HCT116 (cell line): ENCODE results near the gene PDE1C. TPM values are rescaled to one million over a fixed set of nuclear protein-coding genes. Genes with fewer than 3 reads are reported as not detected.

ENCODE experiments used
- ATAC-seq: fragments of 200-7000 bp; cut with Tn5 transposase; 2 replicates; pipeline ENCODE4 v1.9.1; 2020; ENCODE audit warnings: mild to moderate bottlenecking, moderate library complexity
- BruUV-seq: library from RNA; stranded (reverse); fragments of 400-500 nt; replicated peaks from 2 replicates; lab custom pipeline; 2021; lab: Mats Ljungman, UMichigan
- CTCF ChIA-PET: fragments of 300-600 bp; sonication (Branson Sonifier 250); formaldehyde crosslinking; loops from one replicate; lab custom pipeline; 2021; ENCODE audit warnings: antibody characterized with exemption; lab: Charles Lee
- POLR2A ChIA-PET: fragments of 300-600, 350-600 bp; sonication (Branson Sonifier 250); formaldehyde crosslinking; loops from one replicate; lab custom pipeline; 2021; ENCODE audit warnings: antibody characterized with exemption; lab: Charles Lee
- RAD21 ChIA-PET, 2 experiments: fragments of 300-600 bp; sonication (Branson Sonifier 250); formaldehyde crosslinking; loops; one replicate each; lab custom pipeline; 2023; ENCODE audit warnings: low total read pairs in 2 of 2; ENCODE audit not compliant: uncharacterized antibody in 2 of 2, unreplicated experiment in 2 of 2, low non-redundant PET in 1 of 2; lab: Charles Lee
- DNase-seq: peaks from one replicate; pipeline ENCODE4 v3.0.0-alpha.2; 2010; ENCODE audit warnings: low read depth, low spot score
- H2AFZ ChIP-seq: fragments of 200-600 bp; shearing (Covaris generic), sonication (generic); 2 replicates; pipeline ENCODE4 v1.6.1; 2017; ENCODE audit warnings: low read depth, mixed run types, mixed read lengths, antibody characterized with exemption, low read length; ENCODE audit not compliant: poor library complexity, severe bottlenecking
- H3K27ac ChIP-seq: 2 replicates; pipeline ENCODE4 v1.5.1; 2012; ENCODE audit warnings: low read depth, low read length
- H3K27me3 ChIP-seq: fragments of 200-600 bp; sonication (generic); 2 replicates; pipeline ENCODE4 v1.6.1; 2016; ENCODE audit warnings: mixed run types, low read length, mixed read lengths; ENCODE audit not compliant: insufficient read depth
- H3K36me3 ChIP-seq, 2 experiments: fragments of 200-500 bp in 1 of 2; fragments of 200-600 bp in 1 of 2; sonication (Bioruptor generic) in 1 of 2; sonication (generic) in 1 of 2; 2 replicates each; pipeline versions ENCODE4 v1.5.1 to v1.6.1; 2014 to 2016; ENCODE audit warnings: low read length in 2 of 2, inconsistent platforms in 1 of 2, mixed read lengths in 1 of 2, mixed run types in 1 of 2; ENCODE audit not compliant: insufficient read depth in 2 of 2, control insufficient read depth in 1 of 2
- H3K4me1 ChIP-seq, 2 experiments: fragments of 200-600 bp in 1 of 2; sonication (generic) in 1 of 2; 2 replicates each; pipeline versions ENCODE4 v1.5.1 to v1.6.1; 2012 to 2017; ENCODE audit warnings: low read length in 2 of 2, inconsistent platforms in 1 of 2, mild to moderate bottlenecking in 1 of 2, mixed read lengths in 1 of 2, mixed run types in 1 of 2, moderate library complexity in 1 of 2; ENCODE audit not compliant: insufficient read depth in 2 of 2, control insufficient read depth in 1 of 2
- H3K4me2 ChIP-seq: fragments of 200-600 bp; sonication (generic); 2 replicates; pipeline ENCODE4 v1.6.1; 2017; ENCODE audit warnings: mixed run types, low read length, mixed read lengths
- H3K4me3 ChIP-seq, 2 experiments: fragments of 200-600 bp in 1 of 2; sonication (generic) in 1 of 2; replicated peaks in 1 of 2; 2 replicates each; pipeline ENCODE4 v1.5.1; 2011 to 2016; ENCODE audit warnings: low read length in 2 of 2, control low read depth in 1 of 2, low read depth in 1 of 2, mild to moderate bottlenecking in 1 of 2, mixed read lengths in 1 of 2, mixed run types in 1 of 2
- H3K79me2 ChIP-seq: fragments of 200-600 bp; sonication (generic); 2 replicates; pipeline ENCODE4 v1.6.1; 2017; ENCODE audit warnings: mild to moderate bottlenecking, mixed run types, low read length, moderate library complexity, mixed read lengths; ENCODE audit not compliant: insufficient read depth
- H3K9ac ChIP-seq: fragments of 200-600 bp; sonication (generic); 2 replicates; pipeline ENCODE4 v1.6.1; 2016; ENCODE audit warnings: low read length, mixed read lengths
- H3K9me2 ChIP-seq: fragments of 200-600 bp; sonication (generic), shearing (Covaris generic); 2 replicates; pipeline ENCODE4 v1.6.1; 2017; ENCODE audit warnings: mixed run types, mild to moderate bottlenecking, moderate library complexity; ENCODE audit not compliant: insufficient read depth
- H3K9me3 ChIP-seq, 2 experiments: fragments of 200-500 bp in 1 of 2; fragments of 200-600 bp in 1 of 2; sonication (Bioruptor generic) in 1 of 2; sonication (generic) in 1 of 2; 2 replicates each; pipeline ENCODE4 v1.6.1; 2014 to 2017; ENCODE audit warnings: low read length in 2 of 2, mixed read lengths in 2 of 2, inconsistent platforms in 1 of 2, low read depth in 1 of 2, mild to moderate bottlenecking in 1 of 2, mixed run types in 1 of 2, moderate library complexity in 1 of 2; ENCODE audit not compliant: control insufficient read depth in 1 of 2, insufficient read depth in 1 of 2
- H4K20me1 ChIP-seq: fragments of 200-600 bp; sonication (generic), shearing (Covaris generic); 2 replicates; pipeline ENCODE4 v1.6.1; 2017; ENCODE audit warnings: mixed run types, mild to moderate bottlenecking, moderate library complexity; ENCODE audit not compliant: insufficient read depth
- CBX3 ChIP-seq: IDR thresholded peaks from 2 replicates; pipeline ENCODE4 v1.6.1; 2012; ENCODE audit warnings: low read depth
- CTCF ChIP-seq, 3 experiments: fragments of 200-600 bp in 1 of 3; sonication (generic) in 1 of 3; IDR thresholded peaks in 2 of 3; conservative IDR thresholded peaks in 1 of 3; 2 replicates each; pipeline ENCODE4 v1.5.1; 2012 to 2017; ENCODE audit warnings: low read depth in 2 of 3, low read length in 2 of 3, antibody characterized with exemption in 1 of 3, borderline replicate concordance in 1 of 3, control low read depth in 1 of 3, mild to moderate bottlenecking in 1 of 3, mixed read lengths in 1 of 3, mixed run types in 1 of 3, moderate library complexity in 1 of 3; ENCODE audit not compliant: insufficient read depth in 1 of 3
- ELF1 ChIP-seq: IDR thresholded peaks from 2 replicates; pipeline ENCODE4 v1.6.1; 2012; ENCODE audit warnings: low read depth, borderline replicate concordance
- EZH2 ChIP-seq: fragments of 200-600 bp; sonication (generic); IDR thresholded peaks from 2 replicates; pipeline ENCODE4 v1.6.1; 2017; ENCODE audit warnings: antibody characterized with exemption, mixed run types
- FOSL1 ChIP-seq: IDR thresholded peaks from 2 replicates; pipeline ENCODE4 v1.6.1; 2012; ENCODE audit warnings: low read depth
- JUND ChIP-seq: IDR thresholded peaks from 2 replicates; pipeline ENCODE4 v1.6.1; 2012
- POLR2A ChIP-seq: IDR thresholded peaks from 2 replicates; pipeline ENCODE4 v1.7.0; 2011; ENCODE audit warnings: borderline replicate concordance; ENCODE audit not compliant: insufficient read depth, insufficient read length; ENCODE audit errors: extremely low read depth
- RAD21 ChIP-seq: IDR thresholded peaks from 2 replicates; pipeline ENCODE4 v1.6.1; 2012; ENCODE audit warnings: low read depth, mild to moderate bottlenecking
- SIN3A ChIP-seq: IDR thresholded peaks from 2 replicates; pipeline ENCODE4 v1.6.1; 2012; ENCODE audit warnings: low read depth
- SP1 ChIP-seq: IDR thresholded peaks from 2 replicates; pipeline ENCODE4 v1.6.1; 2012; ENCODE audit warnings: low read depth
- SRF ChIP-seq: IDR thresholded peaks from 2 replicates; pipeline ENCODE4 v1.6.1; 2012; ENCODE audit warnings: low read depth
- YY1 ChIP-seq: IDR thresholded peaks from 2 replicates; pipeline ENCODE4 v1.6.1; 2011; ENCODE audit warnings: low read length, low read depth, moderate library complexity, mild to moderate bottlenecking; ENCODE audit not compliant: insufficient replicate concordance; ENCODE audit errors: extremely low read depth
- ZNF274 ChIP-seq: fragments of 200-500 bp; sonication (Bioruptor generic); IDR thresholded peaks from 2 replicates; pipeline ENCODE4 v1.6.1; 2014; ENCODE audit warnings: mild to moderate bottlenecking, low read depth, low read length, inconsistent platforms
- intact Hi-C: fragments of 100-400 bp; cut with micrococcal nuclease; formaldehyde crosslinking; loops from 2 replicates; pipeline ENCODE4 v1.10.0; 2022
- total RNA-seq: library from RNA; stranded (reverse); gene quantifications from one replicate; pipeline ENCODE4 v1.2.1, GENCODE V29; 2021; ENCODE audit not compliant: unreplicated experiment
- TF ChIP-seq, protein P1 (sequence below): IDR thresholded peaks from 2 replicates; pipeline ENCODE4 v1.6.1; 2012; ENCODE audit warnings: low read depth
- TF ChIP-seq, protein P2 (sequence below): IDR thresholded peaks from 2 replicates; pipeline ENCODE4 v1.6.1; 2011; ENCODE audit warnings: mild to moderate bottlenecking, low read length, moderate library complexity; ENCODE audit not compliant: insufficient replicate concordance; ENCODE audit errors: extremely low read depth

The PDE1C gene
- total RNA-seq, 1 experiment from 2014 or later = 0.17 TPM

DNA sequence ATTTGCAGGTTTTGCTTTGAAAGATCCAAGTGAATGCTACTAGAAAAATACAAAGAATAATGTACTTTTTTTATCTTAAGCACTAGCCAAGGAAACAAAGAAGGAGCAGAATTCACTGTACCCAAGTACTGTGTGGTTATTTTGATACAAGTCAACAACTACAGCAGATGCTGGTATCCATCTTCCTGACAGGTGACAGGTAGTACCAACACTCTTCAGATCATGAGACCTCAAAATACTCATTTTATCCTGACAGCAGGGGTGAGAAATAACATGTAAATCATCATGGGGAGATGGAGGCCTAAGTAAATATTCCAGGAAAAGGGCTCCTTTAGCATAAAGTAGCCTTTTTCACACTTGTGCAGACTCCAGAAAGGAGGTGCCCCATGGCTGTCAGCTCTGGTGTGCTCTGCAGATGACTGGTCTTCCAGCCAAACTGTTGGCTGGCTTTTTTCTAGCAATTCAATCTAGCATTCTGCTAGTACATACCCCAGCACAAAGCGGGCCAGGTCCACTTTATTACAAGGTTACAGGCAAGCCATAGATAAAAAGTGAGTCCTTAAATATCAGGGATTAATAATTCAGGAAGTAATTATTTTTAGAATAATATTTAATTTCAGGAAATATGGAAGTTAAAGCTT is 90.4 kb downstream of the PDE1C start:
- H3K9me2 ChIP-seq = no peaks in the 10 kb centered on the region
- H3K36me3 ChIP-seq = no peaks in the 10 kb centered on the region
- no peaks in the 10 kb centered on the region for H4K20me1 ChIP-seq
- H3K4me3 ChIP-seq = no peak overlapping the region
- ChIA-PET CTCF (no interaction called here), RAD21 (no interaction called here), POLR2A (no interaction called here)
- BruUV-seq = no TSS peak
- H3K27me3 ChIP-seq = peaks cover 4% of the 10 kb centered on the region; the same call in 1 of the 2 replicates
- H3K4me1 ChIP-seq = no peaks in the 10 kb centered on the region
- no peaks in the 10 kb centered on the region for H3K79me2 ChIP-seq
- H3K9ac ChIP-seq = no peak overlapping the region
- no peaks in the 10 kb centered on the region for H3K9me3 ChIP-seq
- no peak overlapping the region for H3K27ac ChIP-seq
- intact Hi-C loops = no loop called here
- H3K4me2 ChIP-seq = no peak overlapping the region
- H2AFZ ChIP-seq = no peak overlapping the region
- TF ChIP-seq SP1 (no peak), ZNF274 (no peak), SIN3A (no peak), RAD21 (no peak), EZH2 (no peak), ELF1 (no peak), FOSL1 (no peak), CTCF (IDR thresholded peaks at IDR 0.05 in 2 of 3, conservative IDR thresholded peaks at IDR 0.05 in 1 of 3; ENCODE audit: borderline replicate concordance in 1 of 3, insufficient read depth in 1 of 3, low read depth in 2 of 3, low read length in 2 of 3) (no peak), POLR2A (no peak), YY1 (no peak), CBX3 (no peak), SRF (no peak), JUND (no peak)
- TF ChIP-seq, protein P1, sequence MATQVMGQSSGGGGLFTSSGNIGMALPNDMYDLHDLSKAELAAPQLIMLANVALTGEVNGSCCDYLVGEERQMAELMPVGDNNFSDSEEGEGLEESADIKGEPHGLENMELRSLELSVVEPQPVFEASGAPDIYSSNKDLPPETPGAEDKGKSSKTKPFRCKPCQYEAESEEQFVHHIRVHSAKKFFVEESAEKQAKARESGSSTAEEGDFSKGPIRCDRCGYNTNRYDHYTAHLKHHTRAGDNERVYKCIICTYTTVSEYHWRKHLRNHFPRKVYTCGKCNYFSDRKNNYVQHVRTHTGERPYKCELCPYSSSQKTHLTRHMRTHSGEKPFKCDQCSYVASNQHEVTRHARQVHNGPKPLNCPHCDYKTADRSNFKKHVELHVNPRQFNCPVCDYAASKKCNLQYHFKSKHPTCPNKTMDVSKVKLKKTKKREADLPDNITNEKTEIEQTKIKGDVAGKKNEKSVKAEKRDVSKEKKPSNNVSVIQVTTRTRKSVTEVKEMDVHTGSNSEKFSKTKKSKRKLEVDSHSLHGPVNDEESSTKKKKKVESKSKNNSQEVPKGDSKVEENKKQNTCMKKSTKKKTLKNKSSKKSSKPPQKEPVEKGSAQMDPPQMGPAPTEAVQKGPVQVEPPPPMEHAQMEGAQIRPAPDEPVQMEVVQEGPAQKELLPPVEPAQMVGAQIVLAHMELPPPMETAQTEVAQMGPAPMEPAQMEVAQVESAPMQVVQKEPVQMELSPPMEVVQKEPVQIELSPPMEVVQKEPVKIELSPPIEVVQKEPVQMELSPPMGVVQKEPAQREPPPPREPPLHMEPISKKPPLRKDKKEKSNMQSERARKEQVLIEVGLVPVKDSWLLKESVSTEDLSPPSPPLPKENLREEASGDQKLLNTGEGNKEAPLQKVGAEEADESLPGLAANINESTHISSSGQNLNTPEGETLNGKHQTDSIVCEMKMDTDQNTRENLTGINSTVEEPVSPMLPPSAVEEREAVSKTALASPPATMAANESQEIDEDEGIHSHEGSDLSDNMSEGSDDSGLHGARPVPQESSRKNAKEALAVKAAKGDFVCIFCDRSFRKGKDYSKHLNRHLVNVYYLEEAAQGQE = no peak
- TF ChIP-seq, protein P2, sequence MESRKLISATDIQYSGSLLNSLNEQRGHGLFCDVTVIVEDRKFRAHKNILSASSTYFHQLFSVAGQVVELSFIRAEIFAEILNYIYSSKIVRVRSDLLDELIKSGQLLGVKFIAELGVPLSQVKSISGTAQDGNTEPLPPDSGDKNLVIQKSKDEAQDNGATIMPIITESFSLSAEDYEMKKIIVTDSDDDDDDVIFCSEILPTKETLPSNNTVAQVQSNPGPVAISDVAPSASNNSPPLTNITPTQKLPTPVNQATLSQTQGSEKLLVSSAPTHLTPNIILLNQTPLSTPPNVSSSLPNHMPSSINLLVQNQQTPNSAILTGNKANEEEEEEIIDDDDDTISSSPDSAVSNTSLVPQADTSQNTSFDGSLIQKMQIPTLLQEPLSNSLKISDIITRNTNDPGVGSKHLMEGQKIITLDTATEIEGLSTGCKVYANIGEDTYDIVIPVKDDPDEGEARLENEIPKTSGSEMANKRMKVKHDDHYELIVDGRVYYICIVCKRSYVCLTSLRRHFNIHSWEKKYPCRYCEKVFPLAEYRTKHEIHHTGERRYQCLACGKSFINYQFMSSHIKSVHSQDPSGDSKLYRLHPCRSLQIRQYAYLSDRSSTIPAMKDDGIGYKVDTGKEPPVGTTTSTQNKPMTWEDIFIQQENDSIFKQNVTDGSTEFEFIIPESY = no peak
- TF ChIP-seq, all 23 proteins: peak for 0
- DNase-seq (no peak), ATAC-seq (no peak)
